ENCODE results near the gene HBA2. TPM values are rescaled to one million over a fixed set of nuclear protein-coding genes. Genes with fewer than 3 reads are reported as not detected.
"Not testable (repeated sequence)": the region's sequence is repeated elsewhere in the genome, so short reads cannot be mapped to it uniquely, and the experiment has no call there.

The HBA2 gene
- total RNA-seq, 1 experiment from 2014 or later, result not detected

DNA sequence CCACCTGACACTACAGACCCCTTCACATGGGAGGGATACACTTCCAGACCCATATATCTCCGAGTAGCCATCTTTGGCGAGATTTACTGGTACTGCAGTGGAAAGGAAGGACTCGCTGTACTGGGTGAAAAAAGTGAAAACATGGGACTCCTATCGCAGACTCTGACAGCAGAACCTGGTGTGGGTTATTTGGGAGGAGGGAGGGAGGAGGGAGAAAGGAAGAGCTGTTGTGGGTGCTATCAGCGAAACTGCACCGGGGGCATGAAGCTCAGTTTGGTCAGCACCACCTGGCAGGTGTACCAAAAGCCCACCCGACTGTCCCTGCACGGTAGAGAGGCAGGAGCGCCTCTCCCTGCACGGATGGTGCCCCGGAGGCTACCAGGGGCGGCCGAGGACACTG is 12.5 kb downstream of the HBA2 start:
- no peak for DNase-seq (ENCODE audit: low read depth in 1 of 2, low spot score in 2 of 2)
- Histone ChIP-seq H3K36me3 (peaks cover 33% of the 10 kb centered on the region), H3K4me3 (no peak overlapping the region), H3K4me1 (replicated peaks) (peaks cover 16% of the 10 kb centered on the region), H3K27ac (no peak overlapping the region), H3K9me3 (replicated peaks) (peaks cover 4% of the 10 kb centered on the region; the same call in 1 of the 2 replicates), H3K27me3 (replicated peaks) (peaks cover 13% of the 10 kb centered on the region)

DNA sequence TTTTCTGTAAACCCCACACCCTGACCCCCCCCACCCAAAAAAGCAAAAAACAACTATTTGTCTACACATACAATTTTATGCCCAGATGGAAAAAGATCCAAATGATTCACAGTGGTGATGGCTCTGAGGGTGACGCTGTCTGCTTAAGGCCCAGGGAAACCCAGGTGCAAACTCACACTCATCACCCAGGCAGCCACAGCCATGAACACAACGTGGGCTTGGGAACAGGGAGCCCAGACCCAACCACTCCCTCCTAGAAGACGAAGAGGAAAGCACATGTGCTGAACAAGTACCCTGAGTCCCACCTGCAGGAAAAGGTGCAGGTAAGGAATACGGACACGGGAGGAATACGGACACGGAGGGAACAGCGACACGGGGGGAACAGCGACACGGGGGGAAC is 13.0 kb downstream of the HBA2 start:
- no peak overlapping the region for H3K4me3 ChIP-seq
- peaks cover 8% of the 10 kb centered on the region for H3K27me3 ChIP-seq (replicated peaks)

DNA sequence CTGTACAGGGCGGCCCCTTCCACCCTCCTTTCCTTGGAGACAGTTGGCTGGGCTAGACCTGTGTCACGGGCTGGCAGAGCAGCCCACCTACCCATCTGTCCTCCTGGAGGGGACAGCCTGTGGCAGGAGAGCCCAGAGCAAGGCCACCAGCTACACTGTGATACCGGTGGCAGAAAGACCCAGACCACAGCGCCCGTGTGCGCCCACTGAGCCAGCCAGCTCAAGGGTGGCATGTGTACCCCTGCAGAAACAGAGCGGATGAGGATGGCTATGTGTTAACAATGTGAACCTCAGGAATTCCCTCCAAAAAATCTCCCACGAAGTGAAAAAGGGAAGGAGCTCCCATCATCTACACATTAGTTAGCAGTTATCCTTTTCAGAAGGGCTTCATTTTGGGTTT is 14.7 kb downstream of the HBA2 start:
- Histone ChIP-seq H3K36me3 (peaks cover 54% of the 10 kb centered on the region), H3K4me3 (no peak overlapping the region), H3K27me3 (replicated peaks) (no peaks in the 10 kb centered on the region), H3K27ac (no peak overlapping the region), H3K9me3 (replicated peaks) (no peaks in the 10 kb centered on the region), H3K4me1 (replicated peaks) (no peaks in the 10 kb centered on the region)
- DNase-seq (ENCODE audit: low read depth in 1 of 2, low spot score in 2 of 2), result no peak

More for the DNA sequence above, 13.0 kb downstream of the HBA2 start:
- DNase-seq (ENCODE audit: low read depth in 1 of 2, low spot score in 2 of 2), result no peak
- Histone ChIP-seq H3K27ac (no peak overlapping the region), H3K9me3 (replicated peaks) (peaks cover 4% of the 10 kb centered on the region; the same call in 1 of the 2 replicates), H3K4me1 (replicated peaks) (peaks cover 11% of the 10 kb centered on the region), H3K36me3 (peaks cover 37% of the 10 kb centered on the region)

DNA sequence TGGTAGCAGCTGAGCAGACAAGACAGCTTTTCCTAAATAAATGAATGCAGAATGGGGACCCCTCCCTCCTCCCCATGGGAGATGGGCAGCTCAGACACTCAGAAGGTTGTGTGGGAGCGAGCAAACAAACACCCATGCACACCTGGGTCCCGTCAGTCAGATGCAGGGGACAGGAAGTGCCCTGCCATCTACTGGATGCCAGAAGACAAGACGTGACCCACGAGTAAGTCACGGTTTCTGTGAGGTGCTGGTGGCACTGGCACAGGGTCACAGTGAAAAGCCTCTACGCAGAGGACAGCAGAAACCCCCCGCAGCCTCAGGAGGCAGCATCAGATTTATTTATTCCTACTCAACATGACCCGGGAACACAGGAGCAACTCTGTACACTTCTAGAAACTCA is 16.0 kb downstream of the HBA2 start:
- Histone ChIP-seq H3K27ac (no peak overlapping the region), H3K4me1 (replicated peaks) (no peaks in the 10 kb centered on the region), H3K9me3 (replicated peaks) (no peaks in the 10 kb centered on the region), H3K27me3 (replicated peaks) (no peaks in the 10 kb centered on the region), H3K4me3 (no peak overlapping the region), H3K36me3 (peaks cover 67% of the 10 kb centered on the region)
- no peak for DNase-seq (ENCODE audit: low read depth in 1 of 2, low spot score in 2 of 2)

DNA sequence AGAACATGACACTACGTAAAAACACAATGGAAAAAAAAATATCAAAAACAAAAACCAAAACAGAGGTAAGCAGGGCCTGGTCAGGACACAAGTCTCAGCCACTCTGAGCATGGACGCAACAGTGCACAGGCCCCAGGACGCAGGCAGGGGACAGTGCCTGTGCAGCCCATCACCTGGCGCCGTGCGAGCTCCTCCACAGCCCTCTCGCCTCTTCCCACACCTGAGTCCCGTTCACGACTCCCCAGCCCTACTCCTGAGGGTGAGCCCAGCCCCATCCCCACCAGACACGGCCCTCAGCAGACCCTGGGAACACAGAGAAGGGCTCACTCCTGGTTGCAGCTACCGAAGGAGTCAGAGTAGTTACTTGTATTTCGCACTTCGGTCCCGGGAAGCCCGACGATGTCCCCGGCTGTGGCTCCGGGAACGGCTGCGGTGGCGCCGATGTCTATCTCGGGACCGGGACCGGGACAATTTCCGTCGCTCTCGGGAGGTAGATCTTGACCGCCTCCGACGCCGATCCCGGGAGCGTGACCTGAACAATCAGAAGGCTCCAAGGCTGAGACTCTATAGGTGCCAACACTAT is 17.0 kb downstream of the HBA2 start:
- DNase-seq (ENCODE audit: low read depth in 1 of 2, low spot score in 2 of 2), result no peak

DNA sequence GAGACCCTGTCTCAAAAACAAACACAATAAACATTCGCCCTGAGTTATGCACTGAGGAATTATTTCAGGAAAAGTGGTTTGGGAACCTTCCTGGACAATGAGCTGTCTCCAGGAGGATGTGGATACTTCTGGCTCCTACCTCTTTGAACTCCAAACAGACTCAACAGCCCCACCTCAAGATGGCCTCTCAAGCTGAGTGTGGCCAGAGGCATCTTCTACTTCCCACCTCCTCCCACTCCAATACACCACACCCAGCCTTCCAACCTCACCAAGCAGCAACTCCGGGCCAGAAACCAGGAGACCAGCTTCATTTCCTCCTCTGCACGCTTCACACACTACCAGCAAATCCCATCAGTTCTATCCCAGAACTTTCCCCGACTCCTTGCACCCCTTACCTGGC is 19.2 kb downstream of the HBA2 start:
- DNase-seq (ENCODE audit: low read depth in 1 of 2, low spot score in 2 of 2), result no peak

More for the DNA sequence above, 17.0 kb downstream of the HBA2 start:
- peaks cover 77% of the 10 kb centered on the region for H3K36me3 ChIP-seq
- H3K9me3 ChIP-seq (replicated peaks), result no peaks in the 10 kb centered on the region
- no peaks in the 10 kb centered on the region for H3K27me3 ChIP-seq (replicated peaks)
- no peaks in the 10 kb centered on the region for H3K4me1 ChIP-seq (replicated peaks)
- H3K4me3 ChIP-seq, result no peak overlapping the region
- H3K27ac ChIP-seq, result no peak overlapping the region

DNA sequence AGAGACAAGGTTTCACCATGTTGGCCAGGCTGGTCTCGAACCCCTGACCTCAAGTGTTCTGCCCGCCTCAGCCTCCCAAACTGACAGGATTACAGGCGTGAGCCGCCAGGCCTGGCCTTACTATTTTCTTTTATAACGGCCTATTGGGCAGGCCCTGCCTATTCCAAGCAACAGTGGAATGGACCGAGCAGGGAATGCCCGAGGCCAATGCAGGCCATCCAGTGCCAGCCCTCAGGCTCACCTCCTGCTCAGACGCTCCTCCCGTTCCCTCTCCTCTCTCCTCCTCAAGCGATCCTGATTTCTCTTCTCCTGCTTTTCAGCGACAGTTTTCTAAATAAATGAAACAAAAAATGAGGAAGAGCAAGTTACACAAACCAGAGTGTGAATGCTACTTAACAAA is 20.0 kb downstream of the HBA2 start:
- Histone ChIP-seq H3K9me3 (replicated peaks) (no peaks in the 10 kb centered on the region), H3K27ac (no peak overlapping the region), H3K36me3 (peaks cover 95% of the 10 kb centered on the region), H3K4me3 (no peak overlapping the region), H3K27me3 (replicated peaks) (no peaks in the 10 kb centered on the region), H3K4me1 (replicated peaks) (no peaks in the 10 kb centered on the region)
- DNase-seq (ENCODE audit: low read depth in 1 of 2, low spot score in 2 of 2), result no peak

More for the DNA sequence above, 19.2 kb downstream of the HBA2 start:
- H3K27ac ChIP-seq, result no peak overlapping the region
- H3K36me3 ChIP-seq, result peaks cover 92% of the 10 kb centered on the region
- H3K9me3 ChIP-seq (replicated peaks), result no peaks in the 10 kb centered on the region
- H3K27me3 ChIP-seq (replicated peaks), result no peaks in the 10 kb centered on the region
- H3K4me3 ChIP-seq, result no peak overlapping the region
- H3K4me1 ChIP-seq (replicated peaks), result no peaks in the 10 kb centered on the region

DNA sequence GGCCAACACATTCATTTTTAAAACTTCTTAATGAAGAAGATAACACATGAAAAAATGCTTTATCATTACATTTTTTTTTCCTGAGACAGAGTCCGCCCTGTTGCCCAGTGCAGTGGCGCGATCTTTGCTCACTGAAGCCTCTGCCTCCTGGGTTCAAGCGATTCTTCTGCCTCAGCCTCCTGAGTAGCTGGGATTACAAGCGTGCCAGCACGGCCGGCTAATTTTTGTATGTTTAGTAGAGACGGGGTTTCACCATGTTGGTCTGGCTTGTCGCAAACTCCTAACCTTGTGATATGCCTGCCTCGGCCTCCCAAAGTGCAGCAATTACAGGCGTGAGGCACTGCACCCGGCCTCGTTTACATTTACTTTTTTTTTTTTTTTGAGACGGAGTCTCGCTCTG is 20.8 kb downstream of the HBA2 start:
- peaks cover 96% of the 10 kb centered on the region for H3K36me3 ChIP-seq
- no peaks in the 10 kb centered on the region for H3K4me1 ChIP-seq (replicated peaks)
- H3K27me3 ChIP-seq (replicated peaks), result no peaks in the 10 kb centered on the region
- DNase-seq (ENCODE audit: low read depth in 1 of 2, low spot score in 2 of 2), result no peak
- H3K9me3 ChIP-seq (replicated peaks), result no peaks in the 10 kb centered on the region
- H3K27ac ChIP-seq, result no peak overlapping the region
- H3K4me3 ChIP-seq, result no peak overlapping the region

DNA sequence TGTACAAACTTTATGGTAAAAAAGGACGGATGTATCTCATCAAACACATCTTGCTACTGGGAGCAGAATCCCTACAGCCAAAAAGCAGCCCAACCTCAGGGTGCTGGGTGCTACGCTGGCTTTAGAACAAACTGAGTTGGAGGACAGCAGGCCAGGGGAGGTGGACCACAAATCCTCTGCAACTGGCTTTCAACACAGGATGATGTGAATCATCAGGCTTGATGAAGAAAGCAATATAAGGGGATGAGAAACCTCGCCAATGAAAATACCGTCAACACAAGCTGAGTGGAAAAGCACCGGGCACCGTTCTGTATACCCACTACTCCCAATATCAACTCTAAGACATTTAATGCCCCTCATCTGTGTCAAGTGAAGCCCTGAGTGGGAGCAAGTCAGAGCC is 21.8 kb downstream of the HBA2 start:
- no peak for DNase-seq (ENCODE audit: low read depth in 1 of 2, low spot score in 2 of 2)
- Histone ChIP-seq H3K27ac (no peak overlapping the region), H3K9me3 (replicated peaks) (no peaks in the 10 kb centered on the region), H3K4me1 (replicated peaks) (no peaks in the 10 kb centered on the region), H3K27me3 (replicated peaks) (no peaks in the 10 kb centered on the region), H3K4me3 (no peak overlapping the region), H3K36me3 (peaks cover 96% of the 10 kb centered on the region)

DNA sequence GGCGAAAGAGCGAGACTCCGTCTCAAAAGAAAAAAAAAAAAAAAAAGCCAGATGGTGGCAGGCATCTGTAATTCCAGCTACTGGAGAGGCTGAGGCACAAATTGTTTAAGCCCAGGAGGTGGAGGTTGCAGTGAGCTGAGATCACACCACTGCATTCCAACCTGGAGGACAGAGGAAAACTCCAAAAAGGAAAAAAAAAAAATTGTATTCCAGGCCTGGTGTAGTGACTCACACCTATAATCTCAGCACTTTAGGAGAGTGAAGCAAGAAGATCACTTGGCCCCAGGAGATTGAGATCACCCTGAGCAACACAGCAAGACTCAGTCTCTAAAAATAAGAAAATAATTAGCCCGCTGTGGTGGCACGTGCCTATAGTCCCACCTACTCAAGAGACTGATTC is 27.7 kb downstream of the HBA2 start:
- DNase-seq (ENCODE audit: low read depth in 1 of 2, low spot score in 2 of 2), result no peak
- Histone ChIP-seq H3K4me1 (replicated peaks) (no peaks in the 10 kb centered on the region), H3K27ac (no peak overlapping the region), H3K27me3 (replicated peaks) (no peaks in the 10 kb centered on the region), H3K9me3 (replicated peaks) (no peaks in the 10 kb centered on the region), H3K36me3 (peaks cover 80% of the 10 kb centered on the region), H3K4me3 (no peak overlapping the region)

DNA sequence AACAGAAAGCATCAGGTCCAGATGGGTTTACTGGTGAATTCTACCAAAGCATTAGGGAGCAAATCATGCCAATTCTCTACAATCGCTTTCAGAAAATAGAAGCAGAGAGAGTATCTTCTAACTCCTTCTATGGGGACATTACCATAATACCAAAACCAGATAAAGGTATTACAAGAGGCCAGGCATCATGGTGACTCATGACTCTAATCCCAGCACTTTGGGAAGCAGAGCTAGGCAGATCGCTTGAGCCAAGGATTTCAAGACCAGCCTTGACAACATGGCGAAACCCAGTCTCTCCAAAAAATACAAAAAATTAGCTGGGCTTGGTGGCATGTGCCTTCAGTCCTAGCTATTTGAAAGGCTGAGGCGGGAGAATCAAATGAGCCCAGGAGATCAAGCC is 30.6 kb downstream of the HBA2 start:
- Histone ChIP-seq H3K27me3 (replicated peaks) (no peaks in the 10 kb centered on the region), H3K4me1 (replicated peaks) (no peaks in the 10 kb centered on the region), H3K4me3 (no peak overlapping the region), H3K9me3 (replicated peaks) (no peaks in the 10 kb centered on the region), H3K27ac (no peak overlapping the region), H3K36me3 (peaks cover 83% of the 10 kb centered on the region)
- DNase-seq (ENCODE audit: low read depth in 1 of 2, low spot score in 2 of 2), result no peak

DNA sequence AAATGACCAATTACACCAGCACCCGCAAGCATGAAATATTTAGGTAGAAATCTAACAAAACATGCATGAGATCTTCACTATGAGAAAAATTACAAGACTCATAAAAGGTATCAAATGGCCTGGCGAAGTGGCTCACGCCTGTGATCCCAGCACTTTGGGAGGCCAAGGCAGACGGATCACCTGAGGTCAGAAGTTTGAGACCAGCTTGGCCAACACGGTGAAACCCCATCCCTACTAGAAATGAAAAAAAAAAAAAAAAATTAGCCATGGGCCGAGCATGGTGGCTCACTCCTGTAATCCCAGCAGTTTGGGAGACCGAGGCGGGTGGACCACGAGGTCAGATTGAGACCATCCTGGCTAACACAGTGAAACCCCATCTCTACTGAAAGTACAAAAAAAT is 31.4 kb downstream of the HBA2 start:
- not testable (repeated sequence) for H3K4me1 ChIP-seq (replicated peaks); H3K27ac ChIP-seq; DNase-seq (ENCODE audit: low read depth in 1 of 2, low spot score in 2 of 2); H3K27me3 ChIP-seq (replicated peaks); H3K4me3 ChIP-seq; H3K9me3 ChIP-seq (replicated peaks)
- peaks cover 83% of the 10 kb centered on the region for H3K36me3 ChIP-seq

DNA sequence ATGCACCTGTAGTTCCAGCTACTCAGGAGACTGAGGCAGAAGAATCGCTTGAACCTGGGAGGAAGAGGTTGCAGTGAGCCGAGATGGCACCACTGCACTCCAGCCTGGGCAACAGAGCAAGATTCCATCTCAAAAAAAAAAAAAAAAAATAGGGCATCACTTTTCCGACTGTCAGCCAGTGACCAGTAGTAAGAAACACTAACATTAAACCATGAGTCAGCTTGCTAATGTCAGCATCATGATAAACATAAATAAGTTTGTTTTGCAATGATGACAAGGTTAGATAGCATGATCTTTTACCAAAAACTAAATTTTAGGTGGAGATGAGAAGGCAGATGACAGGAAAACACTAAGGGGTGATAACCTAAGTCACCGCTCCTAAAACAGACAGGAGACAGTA is 36.7 kb downstream of the HBA2 start:
- H3K4me3 ChIP-seq; H3K27me3 ChIP-seq (replicated peaks); H3K27ac ChIP-seq; H3K4me1 ChIP-seq (replicated peaks); DNase-seq (ENCODE audit: low read depth in 1 of 2, low spot score in 2 of 2); H3K9me3 ChIP-seq (replicated peaks): not testable (repeated sequence)
- peaks cover 90% of the 10 kb centered on the region for H3K36me3 ChIP-seq

DNA sequence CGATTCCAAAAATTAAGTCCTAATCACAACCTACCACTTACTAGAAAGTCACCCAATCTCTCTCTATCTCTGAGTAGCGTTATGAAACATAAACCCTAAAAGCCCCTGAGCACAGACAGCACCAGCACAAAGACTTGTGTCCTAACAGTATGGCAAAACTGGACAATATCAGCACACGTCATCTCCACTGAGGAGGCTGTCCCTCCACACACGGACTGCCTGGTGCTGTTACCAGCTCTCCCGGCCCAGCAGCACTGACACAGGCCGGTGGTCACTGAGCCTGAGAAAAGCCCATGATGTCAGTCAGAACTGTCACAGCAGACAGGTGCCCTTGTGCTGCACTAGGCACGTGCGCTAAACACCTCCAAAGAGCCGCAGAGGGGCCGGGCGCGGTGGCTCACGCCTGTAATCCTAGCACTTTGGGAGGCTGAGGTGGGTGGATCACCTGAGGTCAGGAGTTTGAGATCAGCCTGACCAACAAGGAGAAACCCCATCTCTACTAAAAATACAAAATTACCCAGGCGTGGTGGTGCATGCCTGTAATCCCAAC is 39.0 kb downstream of the HBA2 start:
- H3K36me3 ChIP-seq, result peaks cover 87% of the 10 kb centered on the region
- H3K9me3 ChIP-seq (replicated peaks); H3K27me3 ChIP-seq (replicated peaks); DNase-seq (ENCODE audit: low read depth in 1 of 2, low spot score in 2 of 2); H3K4me3 ChIP-seq; H3K27ac ChIP-seq; H3K4me1 ChIP-seq (replicated peaks): not testable (repeated sequence)

DNA sequence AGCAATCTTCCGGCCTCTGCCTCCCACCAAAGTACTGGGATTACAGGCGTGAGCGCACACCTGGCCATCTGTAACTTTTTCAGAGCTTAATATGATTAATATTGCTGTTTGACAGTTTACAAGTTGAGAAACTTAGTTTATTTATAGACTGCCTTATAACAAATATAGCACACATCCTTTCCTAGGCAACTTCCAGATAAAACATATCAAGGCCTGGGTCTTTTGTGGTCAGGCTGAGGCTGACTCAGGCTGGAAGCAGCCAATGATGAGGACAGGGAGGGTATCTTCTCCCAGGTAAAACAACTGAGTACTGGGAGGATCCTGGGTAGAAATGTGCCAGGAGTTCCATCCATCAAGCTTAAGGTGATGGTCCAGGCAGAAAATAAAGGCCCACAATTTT is 40.3 kb downstream of the HBA2 start:
- H3K36me3 ChIP-seq, result peaks cover 88% of the 10 kb centered on the region
- H3K9me3 ChIP-seq (replicated peaks), result no peaks in the 10 kb centered on the region
- H3K27me3 ChIP-seq (replicated peaks), result no peaks in the 10 kb centered on the region
- no peaks in the 10 kb centered on the region for H3K4me1 ChIP-seq (replicated peaks)
- no peak for DNase-seq (ENCODE audit: low read depth in 1 of 2, low spot score in 2 of 2)
- H3K4me3 ChIP-seq, result no peak overlapping the region
- no peak overlapping the region for H3K27ac ChIP-seq

Measured in SJSA1 (cell line).